Astrocyte (in vitro differentiated cells and primary cell): Measurements from ENCODE around the gene METRN. TPM values are rescaled to one million over a fixed set of nuclear protein-coding genes. Genes with fewer than 3 reads are reported as not detected.

Experiments
- DNase-seq: peaks from one replicate; pipeline ENCODE4 v3.0.0-alpha.2; 2010; ENCODE audit warnings: low read depth
- FAIRE-seq: peaks from 2 replicates; lab custom pipeline; 2011; peaks lifted over from hg19 to GRCh38; lab: Jason Lieb, UNC
- H2AFZ ChIP-seq: 2 replicates; pipeline ENCODE4 v1.6.0; 2012; ENCODE audit warnings: low read depth, low read length, inconsistent platforms
- H3K27ac ChIP-seq: 2 replicates; pipeline ENCODE4 v1.5.1; 2011; ENCODE audit warnings: low read depth, low read length, inconsistent platforms
- H3K27me3 ChIP-seq: 2 replicates; pipeline ENCODE4 v1.6.0; 2011; ENCODE audit warnings: low read length, inconsistent platforms; ENCODE audit not compliant: insufficient read depth
- H3K36me3 ChIP-seq: 2 replicates; pipeline ENCODE4 v1.5.1; 2011; ENCODE audit warnings: low read length, inconsistent platforms; ENCODE audit not compliant: insufficient read depth
- H3K4me1 ChIP-seq: 2 replicates; pipeline ENCODE4 v1.5.1; 2011; ENCODE audit warnings: low read length, inconsistent platforms; ENCODE audit not compliant: insufficient read depth
- H3K4me2 ChIP-seq: 2 replicates; pipeline ENCODE4 v1.6.0; 2012; ENCODE audit warnings: low read length, inconsistent platforms
- H3K4me3 ChIP-seq: 2 replicates; pipeline ENCODE4 v1.5.1; 2011; ENCODE audit warnings: low read depth, mild to moderate bottlenecking, low read length, inconsistent platforms; ENCODE audit not compliant: insufficient read depth
- H3K79me2 ChIP-seq: 2 replicates; pipeline ENCODE4 v1.6.0; 2012; ENCODE audit warnings: mild to moderate bottlenecking, low read length, inconsistent platforms; ENCODE audit not compliant: insufficient read depth
- H3K9ac ChIP-seq: 2 replicates; pipeline ENCODE4 v1.6.0; 2012; ENCODE audit warnings: mild to moderate bottlenecking, low read length, inconsistent platforms
- H3K9me3 ChIP-seq: 2 replicates; pipeline ENCODE4 v1.5.1; 2012; ENCODE audit warnings: low read depth, mild to moderate bottlenecking, low read length, inconsistent platforms; ENCODE audit not compliant: insufficient read depth
- H4K20me1 ChIP-seq: 2 replicates; pipeline ENCODE4 v1.6.0; 2012; ENCODE audit warnings: low read length, inconsistent platforms; ENCODE audit not compliant: insufficient read depth
- H3K27ac Mint-ChIP-seq: one replicate; pipeline ENCODE4 v1.8.0; 2021; ENCODE audit warnings: mild to moderate bottlenecking, mixed read lengths; ENCODE audit not compliant: unreplicated experiment
- H3K27me3 Mint-ChIP-seq: one replicate; pipeline ENCODE4 v1.8.0; 2021; ENCODE audit warnings: low read depth, mixed read lengths; ENCODE audit not compliant: unreplicated experiment
- H3K36me3 Mint-ChIP-seq: one replicate; pipeline ENCODE4 v1.8.0; 2021; ENCODE audit warnings: low read depth, mixed read lengths; ENCODE audit not compliant: unreplicated experiment
- H3K4me1 Mint-ChIP-seq: one replicate; pipeline ENCODE4 v1.8.0; 2021; ENCODE audit warnings: low read depth, mixed read lengths; ENCODE audit not compliant: unreplicated experiment
- H3K4me3 Mint-ChIP-seq: one replicate; pipeline ENCODE4 v1.8.0; 2021; ENCODE audit warnings: mild to moderate bottlenecking, moderate library complexity, mixed read lengths; ENCODE audit not compliant: unreplicated experiment
- H3K9me3 Mint-ChIP-seq: one replicate; pipeline ENCODE4 v1.8.0; 2021; ENCODE audit warnings: mild to moderate bottlenecking, mixed read lengths; ENCODE audit not compliant: unreplicated experiment
- EZH2 ChIP-seq: IDR thresholded peaks from 2 replicates; pipeline ENCODE4 v1.6.1; 2012; ENCODE audit warnings: mild to moderate bottlenecking, low read length, inconsistent platforms; ENCODE audit not compliant: insufficient read depth
- total RNA-seq: library from RNA; stranded (reverse); gene quantifications from 2 replicates; pipeline ENCODE4 v1.2.1, GENCODE V29; 2021
- TF ChIP-seq, protein P1 (sequence below): IDR thresholded peaks from 2 replicates; pipeline ENCODE4 v1.5.1; 2011; ENCODE audit warnings: low read depth, mild to moderate bottlenecking, inconsistent platforms, low read length, moderate library complexity; ENCODE audit not compliant: insufficient read depth

The METRN gene
- total RNA-seq, 1 donor from 2014 or later: 31.5 TPM

DNA sequence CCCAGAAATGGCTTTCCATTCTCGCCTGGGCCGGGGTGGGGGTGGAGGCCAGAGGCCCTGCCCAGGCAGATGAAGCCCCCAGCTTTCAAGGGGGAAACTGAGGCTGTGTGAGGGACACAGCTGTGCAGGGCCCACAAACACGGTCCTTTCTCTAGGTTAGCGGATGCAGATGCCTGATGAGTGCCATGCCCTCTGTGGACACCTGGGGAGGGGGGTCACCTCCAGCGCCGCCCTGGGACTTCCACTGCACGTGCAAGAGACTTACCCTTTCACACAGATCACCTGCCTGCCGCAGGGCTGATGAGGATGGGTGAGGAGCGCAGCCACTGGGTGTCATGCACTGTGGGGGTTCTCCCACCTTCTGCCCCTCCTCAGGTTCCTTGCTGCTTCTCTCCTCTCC lies 3.5 kb downstream of the METRN start:
- Histone ChIP-seq H3K4me1 (peaks cover 38% of the 10 kb centered on the region), H3K9me3 (no peaks in the 10 kb centered on the region), H3K36me3 (no peaks in the 10 kb centered on the region), H3K4me2 (no peak overlapping the region), H3K27ac (no peak overlapping the region), H3K9ac (no peak overlapping the region), H2AFZ (no peak overlapping the region), H3K4me3 (no peak overlapping the region), H4K20me1 (peaks cover 47% of the 10 kb centered on the region), H3K27me3 (no peaks in the 10 kb centered on the region), H3K79me2 (peaks cover 7% of the 10 kb centered on the region)
- FAIRE-seq: no peak
- H3K4me3 Mint-ChIP-seq: peak overlapping the region; percentile 20
- no peaks in the 10 kb centered on the region for H3K27me3 Mint-ChIP-seq
- TF ChIP-seq EZH2: no peak
- TF ChIP-seq, protein P1, sequence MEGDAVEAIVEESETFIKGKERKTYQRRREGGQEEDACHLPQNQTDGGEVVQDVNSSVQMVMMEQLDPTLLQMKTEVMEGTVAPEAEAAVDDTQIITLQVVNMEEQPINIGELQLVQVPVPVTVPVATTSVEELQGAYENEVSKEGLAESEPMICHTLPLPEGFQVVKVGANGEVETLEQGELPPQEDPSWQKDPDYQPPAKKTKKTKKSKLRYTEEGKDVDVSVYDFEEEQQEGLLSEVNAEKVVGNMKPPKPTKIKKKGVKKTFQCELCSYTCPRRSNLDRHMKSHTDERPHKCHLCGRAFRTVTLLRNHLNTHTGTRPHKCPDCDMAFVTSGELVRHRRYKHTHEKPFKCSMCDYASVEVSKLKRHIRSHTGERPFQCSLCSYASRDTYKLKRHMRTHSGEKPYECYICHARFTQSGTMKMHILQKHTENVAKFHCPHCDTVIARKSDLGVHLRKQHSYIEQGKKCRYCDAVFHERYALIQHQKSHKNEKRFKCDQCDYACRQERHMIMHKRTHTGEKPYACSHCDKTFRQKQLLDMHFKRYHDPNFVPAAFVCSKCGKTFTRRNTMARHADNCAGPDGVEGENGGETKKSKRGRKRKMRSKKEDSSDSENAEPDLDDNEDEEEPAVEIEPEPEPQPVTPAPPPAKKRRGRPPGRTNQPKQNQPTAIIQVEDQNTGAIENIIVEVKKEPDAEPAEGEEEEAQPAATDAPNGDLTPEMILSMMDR: no peak
- H3K27ac Mint-ChIP-seq: no peak overlapping the region
- DNase-seq: no peak
- no peaks in the 10 kb centered on the region for H3K36me3 Mint-ChIP-seq
- H3K4me1 Mint-ChIP-seq: no peaks in the 10 kb centered on the region
- no peaks in the 10 kb centered on the region for H3K9me3 Mint-ChIP-seq

DNA sequence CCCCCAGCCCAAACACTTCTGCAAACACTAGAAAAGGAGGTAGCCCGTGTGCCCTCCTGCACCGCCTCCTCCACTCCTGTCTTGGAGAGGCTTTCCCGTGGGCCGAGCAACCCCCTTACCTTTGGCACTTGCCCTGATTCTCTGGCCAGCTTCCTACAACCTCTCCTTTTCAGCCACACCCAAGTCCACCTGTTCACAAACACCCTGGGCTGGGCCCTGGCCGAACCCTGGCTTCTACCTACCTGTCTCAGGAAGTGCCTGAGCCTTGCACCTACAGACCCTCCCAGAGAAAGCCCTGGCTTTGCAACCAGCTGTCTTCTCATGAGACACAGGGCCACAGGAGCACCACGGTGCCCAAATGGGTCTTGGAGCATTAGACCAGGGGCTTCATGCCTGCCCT lies 4.0 kb downstream of the METRN start:
- FAIRE-seq (no peak), DNase-seq (no peak)
- Histone ChIP-seq H3K27me3 (no peaks in the 10 kb centered on the region), H3K4me1 (peaks cover 38% of the 10 kb centered on the region), H3K27ac (no peak overlapping the region), H2AFZ (no peak overlapping the region), H4K20me1 (peaks cover 47% of the 10 kb centered on the region), H3K4me2 (no peak overlapping the region), H3K79me2 (peaks cover 7% of the 10 kb centered on the region), H3K9me3 (no peaks in the 10 kb centered on the region), H3K4me3 (no peak overlapping the region), H3K36me3 (no peaks in the 10 kb centered on the region), H3K9ac (no peak overlapping the region)
- Mint-ChIP-seq H3K36me3 (no peaks in the 10 kb centered on the region), H3K27me3 (no peaks in the 10 kb centered on the region), H3K4me1 (no peaks in the 10 kb centered on the region), H3K4me3 (peak overlapping the region; percentile 67), H3K27ac (no peak overlapping the region), H3K9me3 (no peaks in the 10 kb centered on the region)
- TF ChIP-seq, protein P1: no peak
- TF ChIP-seq EZH2: no peak

DNA sequence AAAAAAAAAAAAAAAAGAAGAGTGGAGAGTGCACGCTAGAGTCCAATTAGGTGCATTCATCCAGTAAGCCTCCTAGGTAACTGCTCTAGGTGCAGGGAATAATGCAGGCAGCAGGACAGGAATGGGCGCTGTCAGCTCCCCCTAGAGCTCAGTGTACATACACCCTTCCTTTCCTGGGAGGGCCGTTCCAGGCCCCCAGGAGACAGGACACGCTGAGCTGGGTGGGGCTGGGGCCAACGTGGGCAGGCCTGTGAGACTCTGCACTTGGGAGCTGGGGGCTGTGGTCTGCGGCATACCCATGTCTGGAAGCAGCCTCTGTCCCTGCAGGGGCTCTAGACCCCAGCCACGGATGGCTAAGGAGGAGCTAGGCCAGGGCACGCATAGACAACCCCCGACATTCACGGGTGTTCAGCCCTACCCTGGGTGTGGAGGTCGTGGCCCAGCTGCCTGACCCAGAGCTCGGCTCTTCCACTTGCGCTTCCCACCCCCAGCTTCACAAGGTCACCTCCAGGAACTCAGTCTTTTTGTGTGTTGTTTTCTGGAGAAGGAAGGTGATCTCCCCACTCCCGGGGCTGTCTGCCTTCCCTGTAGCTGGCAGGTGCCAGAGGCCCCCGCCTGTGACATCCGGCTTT lies 5.0 kb downstream of the METRN start:
- Histone ChIP-seq H2AFZ (peak overlapping the region; percentile 91), H3K36me3 (no peaks in the 10 kb centered on the region), H3K4me2 (peak overlapping the region; percentile 99), H3K4me1 (peaks cover 31% of the 10 kb centered on the region), H3K9ac (peak overlapping the region; percentile 83), H3K27ac (no peak overlapping the region), H3K79me2 (peaks cover 7% of the 10 kb centered on the region), H3K9me3 (no peaks in the 10 kb centered on the region), H3K27me3 (no peaks in the 10 kb centered on the region), H3K4me3 (peak overlapping the region; percentile 73), H4K20me1 (peaks cover 50% of the 10 kb centered on the region)
- Mint-ChIP-seq H3K27ac (peak overlapping the region; percentile 26), H3K4me3 (peak overlapping the region; percentile 86), H3K4me1 (no peaks in the 10 kb centered on the region), H3K36me3 (no peaks in the 10 kb centered on the region), H3K27me3 (no peaks in the 10 kb centered on the region), H3K9me3 (no peaks in the 10 kb centered on the region)
- TF ChIP-seq, protein P1: peak; percentile 13
- no peak for TF ChIP-seq EZH2
- no peak for FAIRE-seq
- no peak for DNase-seq
